Pons (tissue), 1 donor: ENCODE measurements around the gene PLEKHM3.
A peak's percentile ranks its signal among the peaks of the same experiment; 100 is the strongest.
"Not testable (repeated sequence)": the region's sequence is repeated elsewhere in the genome, so short reads cannot be mapped to it uniquely, and the experiment has no call there.

Source experiments
- DNase-seq: peaks from one replicate; pipeline ENCODE4 v3.0.0-alpha.2; 2016; ENCODE audit warnings: low spot score

The PLEKHM3 gene

DNA sequence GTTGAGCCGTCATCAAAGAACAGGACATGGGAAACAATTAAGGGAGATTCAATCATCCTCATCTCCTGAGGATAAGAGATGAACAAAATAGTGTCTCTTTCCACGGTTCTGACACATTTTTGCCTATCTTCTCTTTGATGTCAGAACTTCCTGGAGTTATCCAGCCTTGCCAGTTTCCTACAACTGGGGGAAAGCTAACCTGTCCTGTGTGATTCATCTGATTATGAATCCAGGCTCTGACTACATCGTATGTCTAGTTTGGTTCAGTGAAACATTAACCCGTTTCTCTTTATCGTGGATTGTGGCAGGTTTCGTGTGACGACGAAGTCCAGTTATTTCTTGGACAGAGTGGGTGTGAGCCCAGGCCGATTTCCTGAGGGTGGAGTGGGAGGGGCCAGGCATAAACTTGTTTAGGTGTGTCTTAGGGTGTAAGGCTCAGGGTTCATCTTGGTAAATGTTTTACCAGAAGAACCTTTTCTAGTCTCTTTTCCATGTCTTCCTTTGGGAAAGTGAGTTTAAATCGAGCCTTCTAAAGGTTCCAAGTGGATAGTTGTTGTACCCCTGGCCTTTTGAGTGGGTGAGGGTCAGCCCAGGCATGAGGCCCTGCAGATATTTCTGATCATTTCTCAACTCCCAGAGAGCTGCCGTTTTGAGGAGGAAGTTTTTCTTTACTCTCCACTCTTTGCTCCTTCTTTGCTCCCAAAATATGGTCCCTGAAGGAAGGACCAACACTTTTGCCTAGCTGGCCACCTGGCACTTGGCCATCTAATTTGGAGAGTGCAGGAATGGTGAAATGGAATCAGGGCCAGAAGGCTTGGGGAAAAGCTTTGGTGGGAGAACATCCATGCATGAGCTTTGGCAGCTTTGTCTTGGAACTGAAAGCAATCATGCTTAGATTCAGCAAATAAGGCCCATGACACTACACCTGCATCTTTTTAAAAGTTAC, 205.2 kb downstream of the PLEKHM3 start:
- no peak for DNase-seq

DNA sequence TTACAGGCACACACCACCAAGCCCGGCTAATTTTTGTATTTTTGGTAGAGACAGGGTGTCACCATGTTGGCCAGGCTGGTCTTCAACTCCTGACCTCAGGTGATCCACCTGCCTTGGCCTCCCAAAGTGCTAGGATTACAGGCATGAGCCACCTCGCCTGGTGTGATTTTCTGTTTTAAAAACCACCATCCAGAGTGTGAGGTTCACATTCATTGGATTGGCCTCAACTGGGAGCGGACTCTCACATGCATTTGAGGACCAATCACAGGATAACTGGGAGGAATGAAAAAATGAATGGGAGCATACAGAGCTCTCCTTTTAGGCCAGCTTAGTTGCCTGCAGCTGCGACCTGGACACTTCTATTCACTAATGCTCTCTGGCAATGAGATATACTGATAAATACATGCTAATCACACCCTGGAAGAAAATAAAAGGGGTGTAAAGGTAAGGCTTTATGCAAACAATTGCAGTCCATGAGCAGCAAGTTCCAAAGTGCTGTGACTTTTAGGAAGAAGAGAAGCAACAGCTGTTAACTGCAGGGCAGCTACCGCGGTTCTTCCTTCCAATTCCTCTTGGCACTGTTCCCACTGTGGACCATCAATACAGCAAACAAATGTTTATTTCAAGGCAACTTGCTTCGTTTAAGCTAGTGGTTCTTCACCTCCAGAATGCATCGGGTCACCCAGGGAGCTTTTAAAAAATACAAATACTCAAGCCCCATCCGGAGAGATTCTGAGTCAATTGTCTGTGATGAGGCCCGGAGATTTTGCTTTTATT, 206.1 kb downstream of the PLEKHM3 start:
- DNase-seq, result peak; percentile 30

GRCh38 chr2:207816546-207816945, 208.8 kb downstream of the PLEKHM3 start:
- DNase-seq, result no peak

DNA sequence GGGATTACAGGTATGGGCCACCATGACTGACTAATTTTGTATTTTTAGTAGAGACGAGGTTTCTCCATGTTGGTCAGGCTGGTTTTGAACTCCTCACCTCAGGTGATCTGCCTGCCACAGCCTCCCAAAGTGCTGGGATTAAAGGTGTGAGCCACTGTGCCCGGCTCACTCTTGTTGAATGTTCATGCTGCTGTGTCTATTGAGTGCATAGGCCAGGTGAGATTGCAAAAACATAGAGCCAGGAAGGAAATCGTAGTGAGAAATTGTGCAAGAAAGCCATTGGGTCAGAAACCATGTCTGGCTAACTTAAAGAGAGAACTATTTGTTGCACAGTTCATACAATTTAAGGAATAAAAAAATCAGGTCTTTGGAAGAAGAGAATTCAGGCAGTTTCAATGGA, 210.1 kb downstream of the PLEKHM3 start:
- DNase-seq, result no peak

DNA sequence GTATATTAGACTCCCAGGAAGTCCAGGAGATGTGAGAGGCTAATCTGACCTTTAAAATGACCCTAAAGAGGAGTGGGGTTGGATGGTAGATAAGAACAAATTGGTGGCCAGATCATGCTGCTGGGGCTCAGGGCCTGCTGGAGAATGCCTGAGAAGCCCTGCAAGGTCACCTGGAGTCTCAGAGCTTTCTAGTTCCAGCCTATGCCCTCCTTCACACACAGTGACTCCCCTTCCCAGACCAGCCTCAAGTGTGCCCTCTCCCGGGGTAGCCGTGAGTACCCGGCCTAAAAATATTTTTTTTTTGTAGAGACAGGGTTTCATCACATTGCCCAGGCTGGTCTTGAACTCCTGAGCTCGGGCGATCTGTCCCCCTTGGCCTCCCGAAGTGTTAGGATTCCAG, 211.4 kb downstream of the PLEKHM3 start:
- DNase-seq, result no peak

GRCh38 chr2:207813221-207813916, 212.0 kb downstream of the PLEKHM3 start:
- DNase-seq, result peak; percentile 97

DNA sequence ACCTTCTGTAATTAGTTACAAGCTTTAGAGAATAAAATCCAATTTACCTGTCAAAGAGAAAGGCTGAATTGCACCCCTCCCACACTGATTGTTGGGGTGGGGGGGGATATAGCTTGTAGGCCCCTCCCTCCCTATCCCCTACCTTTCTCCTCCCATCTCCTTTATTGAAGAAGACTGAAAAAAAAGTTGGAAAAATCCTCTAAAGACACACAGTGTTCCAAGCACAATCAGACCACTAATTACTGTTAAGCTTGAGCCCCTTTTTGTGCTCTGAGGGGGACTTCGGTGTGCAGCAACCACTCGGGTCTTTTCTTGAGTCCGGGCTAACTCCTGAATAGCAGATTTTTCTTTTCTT, 212.6 kb downstream of the PLEKHM3 start:
- peak; percentile 28 for DNase-seq

- DNase-seq, result peak; percentile 31
These were observed 213.1 kb downstream of the PLEKHM3 start for GRCh38 chr2:207812058-207812725.

DNA sequence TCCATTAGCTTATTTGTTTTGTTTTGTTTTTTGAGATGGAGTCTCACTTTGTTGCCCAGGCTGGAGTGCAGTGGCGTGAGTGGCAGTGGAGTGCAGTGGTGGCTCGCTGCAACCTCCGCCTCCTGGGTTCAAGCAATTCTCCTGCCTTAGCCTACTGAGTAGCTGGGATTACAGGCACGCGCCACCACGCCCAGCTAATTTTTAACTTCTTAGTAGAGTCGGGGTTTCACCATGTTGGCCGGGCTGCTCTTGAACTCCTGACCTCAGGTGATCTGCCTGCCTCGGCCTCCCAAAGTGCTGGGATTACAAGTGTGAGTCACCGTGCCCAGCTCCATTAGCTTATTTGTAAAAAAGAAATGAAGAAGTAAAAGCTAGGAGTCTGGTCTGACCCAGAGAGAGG, 213.7 kb downstream of the PLEKHM3 start:
- DNase-seq, result not testable (repeated sequence)

DNA sequence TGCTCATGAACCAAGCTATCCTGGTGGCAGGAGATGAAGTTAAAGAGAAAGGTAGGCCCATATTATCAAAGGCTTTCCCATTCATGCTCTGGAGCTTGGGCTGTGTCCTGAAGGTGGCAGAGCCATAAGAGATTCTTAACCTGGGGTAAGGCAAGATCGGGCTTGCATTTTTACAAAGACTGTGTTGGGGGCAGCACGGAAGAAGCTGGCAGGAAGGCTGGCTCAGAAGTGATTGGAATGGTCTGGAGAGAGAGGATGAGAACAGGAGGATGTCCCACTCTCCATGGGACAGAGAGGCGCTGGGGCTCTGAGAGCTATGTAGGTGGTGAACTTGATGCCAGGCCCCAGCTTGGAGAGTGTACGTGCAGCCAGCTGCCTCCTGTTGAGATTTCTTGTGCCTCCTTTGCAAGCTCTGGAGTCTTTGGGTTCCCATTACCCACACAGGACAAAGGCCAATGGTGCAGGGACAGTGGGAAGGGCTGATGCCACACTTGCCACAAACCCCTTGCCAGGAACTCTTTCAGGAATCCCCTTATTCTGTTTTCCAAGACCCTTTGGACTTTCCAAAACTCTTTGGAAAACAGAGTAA, 215.0 kb downstream of the PLEKHM3 start:
- no peak for DNase-seq

- no peak for DNase-seq
These were observed 217.2 kb downstream of the PLEKHM3 start for GRCh38 chr2:207808119-207808518.

DNA sequence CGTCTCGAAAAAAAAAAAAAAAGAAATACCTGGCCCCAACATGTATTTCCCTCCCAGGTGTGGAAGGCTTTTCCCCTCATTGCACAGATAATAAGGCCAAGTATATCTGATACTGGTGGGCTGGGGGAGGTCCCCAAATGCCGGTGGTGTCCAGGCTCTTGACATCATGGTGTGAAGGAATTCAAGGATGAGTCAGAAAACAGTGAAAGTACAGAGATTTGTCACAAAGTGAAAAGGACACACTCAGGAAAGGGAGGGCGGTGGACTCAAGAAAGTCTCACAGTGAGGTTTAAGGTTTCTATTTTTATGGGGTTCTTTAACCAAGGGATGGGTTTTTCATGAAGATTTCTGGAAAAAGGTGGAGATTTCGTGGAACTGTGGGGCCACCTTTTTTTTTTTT, 217.8 kb downstream of the PLEKHM3 start:
- DNase-seq, result no peak

GRCh38 chr2:207805566-207806226, 219.6 kb downstream of the PLEKHM3 start:
- no peak for DNase-seq

- DNase-seq, result no peak
These were observed 222.7 kb downstream of the PLEKHM3 start for GRCh38 chr2:207802650-207803049.

- DNase-seq, result no peak
These were observed 224.1 kb downstream of the PLEKHM3 start for GRCh38 chr2:207801259-207801658.

DNA sequence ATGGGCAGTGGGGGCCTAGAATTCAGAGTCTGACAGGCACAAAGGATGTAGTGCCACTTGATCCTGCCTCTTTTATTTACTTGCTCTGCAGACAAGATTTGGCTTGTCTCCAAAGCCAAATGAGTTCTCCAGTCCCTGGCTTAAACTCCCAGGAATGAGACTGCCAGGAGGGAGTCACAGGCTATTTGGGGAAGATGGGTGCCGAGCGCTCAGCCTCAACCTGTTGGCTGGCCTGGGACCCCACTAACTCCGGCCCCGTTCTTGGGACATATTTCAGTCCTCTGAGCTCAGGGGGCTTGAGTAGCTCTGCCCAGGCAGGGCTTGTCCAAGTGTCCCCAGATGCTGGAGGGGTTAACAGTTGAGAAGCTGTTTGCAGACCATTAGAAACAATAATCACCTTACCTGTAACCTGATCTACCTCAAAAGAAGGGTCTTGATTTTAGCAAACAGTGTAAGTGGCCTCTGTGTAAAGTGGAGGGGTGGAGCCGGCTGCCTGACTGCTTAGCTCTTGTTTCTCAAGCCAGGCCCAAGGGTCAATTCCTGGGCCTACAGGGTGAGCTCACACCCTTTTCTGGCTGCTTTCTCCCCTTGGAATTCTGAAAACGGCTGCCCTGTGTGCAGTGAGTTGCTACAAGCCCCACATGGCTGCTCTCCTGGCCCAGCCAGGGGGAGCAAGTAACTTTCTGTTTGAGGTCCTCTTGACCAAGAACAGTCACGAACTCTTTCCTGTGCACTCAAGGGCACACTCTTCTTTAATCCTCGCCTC, 228.6 kb downstream of the PLEKHM3 start:
- DNase-seq, result no peak

DNA sequence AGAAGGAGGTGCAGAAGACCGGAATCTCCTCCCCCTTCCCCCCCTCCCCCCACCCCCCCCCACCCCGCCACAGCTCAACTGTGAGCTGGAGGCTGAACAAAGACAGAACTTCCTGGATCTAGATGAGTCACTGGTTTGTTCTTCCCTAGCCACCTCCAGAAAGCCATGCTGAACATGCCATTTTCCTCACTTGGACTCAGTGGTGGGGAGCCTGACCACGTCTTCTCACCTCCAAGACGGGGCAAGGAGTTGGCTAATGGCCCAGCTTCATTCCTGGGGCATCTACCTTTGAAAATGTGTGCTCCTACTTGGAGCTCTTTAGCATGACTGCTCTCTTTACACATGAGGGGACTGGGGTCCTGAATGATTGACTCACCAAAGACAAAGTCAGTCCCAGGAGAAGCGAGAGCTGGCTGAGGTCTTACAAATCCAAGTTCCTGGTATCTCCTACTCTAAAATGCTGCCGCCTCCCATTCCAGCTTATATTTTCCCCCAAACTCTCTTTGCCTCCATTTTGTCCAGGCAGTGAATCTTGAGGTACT, 233.0 kb downstream of the PLEKHM3 start:
- DNase-seq, result no peak

DNA sequence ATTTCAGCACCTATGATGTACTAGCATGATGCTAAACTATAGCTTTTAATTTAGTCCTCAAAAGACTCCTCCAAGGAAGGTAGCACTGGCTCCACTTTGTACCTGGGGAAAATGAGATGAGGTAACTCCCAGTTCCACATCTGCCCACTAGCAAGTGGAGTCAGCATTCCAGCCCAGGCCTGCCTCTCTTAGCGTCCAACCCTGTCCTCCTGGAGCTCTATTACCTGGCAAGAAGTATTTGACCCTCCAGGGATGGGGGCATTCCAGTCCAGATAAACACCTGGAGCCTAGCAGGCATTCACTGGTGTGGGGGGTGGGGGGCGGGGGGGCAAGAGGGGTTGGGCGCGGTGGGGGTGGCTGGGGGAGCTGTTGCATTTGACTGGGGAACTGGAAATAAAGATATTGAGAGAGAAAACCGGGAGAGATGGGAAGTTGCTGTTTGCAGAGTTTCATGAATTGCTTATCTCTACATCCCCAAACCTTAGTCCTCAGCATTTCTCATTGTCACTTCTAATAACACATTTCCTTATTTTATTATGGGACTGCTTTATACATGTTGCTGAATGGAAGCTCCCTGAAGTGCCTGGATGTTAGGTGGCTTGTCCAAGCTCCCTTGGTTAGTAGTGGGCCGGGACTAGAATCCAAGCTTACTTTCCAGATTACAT, 233.6 kb downstream of the PLEKHM3 start:
- no peak for DNase-seq

- no peak for DNase-seq
These were observed 234.4 kb downstream of the PLEKHM3 start for GRCh38 chr2:207790898-207791297.
